Progenitor cell of endocrine pancreas (in vitro differentiated cells): Measurements from ENCODE around the gene ZNF44. TPM values are rescaled to one million over a fixed set of nuclear protein-coding genes. Genes with fewer than 3 reads are reported as not detected.

ENCODE experiments used
- DNase-seq: peaks from one replicate; pipeline ENCODE4 v3.0.0; 2021; ENCODE audit warnings: low spot score; ENCODE audit not compliant: unreplicated experiment
- H3K27ac Mint-ChIP-seq: 2 replicates; pipeline ENCODE4 v1.8.0; 2021; ENCODE audit warnings: mild to moderate bottlenecking, moderate library complexity, mixed read lengths
- H3K27me3 Mint-ChIP-seq: 2 replicates; pipeline ENCODE4 v1.8.0; 2021; ENCODE audit warnings: mixed read lengths
- H3K36me3 Mint-ChIP-seq: 2 replicates; pipeline ENCODE4 v1.8.0; 2022; ENCODE audit warnings: mixed read lengths; ENCODE audit not compliant: insufficient read depth
- H3K4me1 Mint-ChIP-seq: 2 replicates; pipeline ENCODE4 v1.8.0; 2021; ENCODE audit warnings: low read depth, mixed read lengths
- H3K4me3 Mint-ChIP-seq: 2 replicates; pipeline ENCODE4 v1.8.0; 2021; ENCODE audit warnings: low read depth, mild to moderate bottlenecking, moderate library complexity, mixed read lengths
- H3K9me3 Mint-ChIP-seq: 2 replicates; pipeline ENCODE4 v1.8.0; 2021; ENCODE audit warnings: low read depth, mixed read lengths
- total RNA-seq: library from RNA; stranded (reverse); gene quantifications from 2 replicates; pipeline ENCODE4 v1.2.1, GENCODE V29; 2021
- TF ChIP-seq, protein P1 (sequence below): fragments of 200-600 bp; sonication (generic); IDR thresholded peaks from one replicate; pipeline ENCODE4 v1.5.0; 2021; ENCODE audit warnings: antibody characterized with exemption, mild to moderate bottlenecking; ENCODE audit not compliant: unreplicated experiment

ZNF44 gene
- total RNA-seq, 1 donor from 2014 or later = 16.7 TPM

DNA sequence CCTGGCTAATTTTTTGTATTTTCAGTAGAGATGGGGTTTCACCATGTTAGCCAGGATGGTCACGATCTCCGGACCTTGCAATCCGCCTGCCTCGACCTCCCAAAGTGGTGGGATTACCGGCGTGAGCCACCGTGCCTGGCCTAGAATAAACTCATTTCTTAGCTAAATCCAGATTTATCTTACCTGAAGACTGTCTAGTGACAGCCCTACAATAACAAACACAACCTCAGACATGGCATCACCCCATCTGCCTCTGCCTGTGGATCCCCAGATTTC is 5.0 kb downstream of the ZNF44 start:
- Mint-ChIP-seq H3K36me3 (peaks cover 42% of the 10 kb centered on the region), H3K4me1 (peaks cover 16% of the 10 kb centered on the region), H3K27me3 (no peaks in the 10 kb centered on the region), H3K9me3 (peaks cover 5% of the 10 kb centered on the region), H3K27ac (no peak overlapping the region), H3K4me3 (no peak overlapping the region)
- DNase-seq = no peak
- TF ChIP-seq, protein P1, sequence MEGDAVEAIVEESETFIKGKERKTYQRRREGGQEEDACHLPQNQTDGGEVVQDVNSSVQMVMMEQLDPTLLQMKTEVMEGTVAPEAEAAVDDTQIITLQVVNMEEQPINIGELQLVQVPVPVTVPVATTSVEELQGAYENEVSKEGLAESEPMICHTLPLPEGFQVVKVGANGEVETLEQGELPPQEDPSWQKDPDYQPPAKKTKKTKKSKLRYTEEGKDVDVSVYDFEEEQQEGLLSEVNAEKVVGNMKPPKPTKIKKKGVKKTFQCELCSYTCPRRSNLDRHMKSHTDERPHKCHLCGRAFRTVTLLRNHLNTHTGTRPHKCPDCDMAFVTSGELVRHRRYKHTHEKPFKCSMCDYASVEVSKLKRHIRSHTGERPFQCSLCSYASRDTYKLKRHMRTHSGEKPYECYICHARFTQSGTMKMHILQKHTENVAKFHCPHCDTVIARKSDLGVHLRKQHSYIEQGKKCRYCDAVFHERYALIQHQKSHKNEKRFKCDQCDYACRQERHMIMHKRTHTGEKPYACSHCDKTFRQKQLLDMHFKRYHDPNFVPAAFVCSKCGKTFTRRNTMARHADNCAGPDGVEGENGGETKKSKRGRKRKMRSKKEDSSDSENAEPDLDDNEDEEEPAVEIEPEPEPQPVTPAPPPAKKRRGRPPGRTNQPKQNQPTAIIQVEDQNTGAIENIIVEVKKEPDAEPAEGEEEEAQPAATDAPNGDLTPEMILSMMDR = no peak

DNA sequence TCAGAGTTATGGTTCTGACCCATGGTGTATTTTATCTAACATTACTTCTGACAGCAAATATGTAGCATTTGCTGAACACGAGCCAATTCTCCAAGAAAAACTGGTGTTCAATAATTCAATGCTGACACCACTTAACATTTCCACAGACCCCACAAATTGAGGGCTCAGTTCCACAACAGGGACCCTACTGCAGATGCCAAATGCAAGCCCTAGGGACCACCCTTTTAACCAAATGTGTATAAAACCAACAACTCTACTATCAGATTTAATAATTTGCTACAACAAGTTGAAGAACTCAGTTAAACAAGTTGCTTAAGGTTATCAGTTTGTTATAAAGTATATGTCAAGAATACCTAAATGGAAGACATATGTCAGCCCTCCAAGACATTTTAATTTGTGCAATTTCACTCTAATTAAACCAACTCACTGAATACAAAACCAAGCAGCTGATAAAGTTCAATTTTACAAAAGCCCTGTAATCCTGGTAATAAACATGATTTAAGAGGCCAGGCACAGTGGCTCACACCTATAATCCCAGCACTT is 6.7 kb downstream of the ZNF44 start:
- peaks cover 9% of the 10 kb centered on the region for H3K9me3 Mint-ChIP-seq
- DNase-seq = no peak
- TF ChIP-seq, protein P1 = no peak

DNA sequence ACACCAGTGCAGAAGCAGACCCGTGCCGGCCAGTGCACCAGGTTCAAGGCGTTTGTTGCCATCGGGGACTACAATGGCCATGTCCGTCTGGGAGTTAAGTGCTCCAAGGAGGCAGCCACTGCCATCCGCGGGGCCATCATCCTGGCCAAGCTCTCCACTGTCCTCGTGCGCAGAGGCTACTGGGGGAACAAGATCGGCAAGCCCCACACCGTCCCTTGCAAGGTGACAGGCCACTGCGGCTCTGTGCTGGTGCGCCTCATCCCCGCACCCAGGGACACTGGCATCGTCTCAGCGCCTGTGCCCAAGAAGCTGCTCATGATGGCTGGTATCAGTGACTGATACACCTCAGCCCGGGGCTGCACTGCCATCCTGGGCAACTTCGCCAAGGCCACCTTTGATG is 10.1 kb downstream of the ZNF44 start:
- Mint-ChIP-seq H3K27me3 (no peaks in the 10 kb centered on the region), H3K4me3 (no peak overlapping the region), H3K36me3 (peaks cover 64% of the 10 kb centered on the region), H3K4me1 (no peaks in the 10 kb centered on the region), H3K9me3 (peaks cover 27% of the 10 kb centered on the region), H3K27ac (no peak overlapping the region)
- TF ChIP-seq, protein P1 = no peak
- DNase-seq = no peak

More for the DNA sequence above, 6.7 kb downstream of the ZNF44 start:
- no peak overlapping the region for H3K27ac Mint-ChIP-seq
- no peak overlapping the region for H3K4me3 Mint-ChIP-seq
- H3K4me1 Mint-ChIP-seq = peaks cover 6% of the 10 kb centered on the region
- no peaks in the 10 kb centered on the region for H3K27me3 Mint-ChIP-seq
- H3K36me3 Mint-ChIP-seq = peaks cover 54% of the 10 kb centered on the region

DNA sequence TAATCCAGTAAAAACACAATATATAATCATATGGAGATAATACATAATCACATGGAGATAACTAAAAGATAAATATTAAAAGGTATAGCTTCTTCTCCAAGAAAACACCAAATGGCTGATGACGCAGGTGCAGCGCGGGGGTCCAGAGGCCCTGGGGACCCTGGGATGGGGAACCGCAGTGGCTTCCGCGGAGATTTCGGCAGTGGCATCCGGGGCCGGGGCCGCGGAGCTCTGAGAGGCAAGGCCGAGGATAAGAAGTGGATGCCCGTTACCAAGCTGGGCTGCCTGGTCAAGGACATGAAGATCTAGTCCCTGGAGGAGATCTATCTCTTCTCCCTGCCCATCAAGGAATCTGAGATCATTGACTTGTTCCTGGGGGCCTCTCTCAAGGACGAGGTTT is 10.5 kb downstream of the ZNF44 start:
- no peak for DNase-seq
- TF ChIP-seq, protein P1 = no peak
- Mint-ChIP-seq H3K27ac (no peak overlapping the region), H3K4me3 (no peak overlapping the region), H3K9me3 (peaks cover 31% of the 10 kb centered on the region), H3K27me3 (no peaks in the 10 kb centered on the region), H3K36me3 (peaks cover 65% of the 10 kb centered on the region), H3K4me1 (no peaks in the 10 kb centered on the region)

DNA sequence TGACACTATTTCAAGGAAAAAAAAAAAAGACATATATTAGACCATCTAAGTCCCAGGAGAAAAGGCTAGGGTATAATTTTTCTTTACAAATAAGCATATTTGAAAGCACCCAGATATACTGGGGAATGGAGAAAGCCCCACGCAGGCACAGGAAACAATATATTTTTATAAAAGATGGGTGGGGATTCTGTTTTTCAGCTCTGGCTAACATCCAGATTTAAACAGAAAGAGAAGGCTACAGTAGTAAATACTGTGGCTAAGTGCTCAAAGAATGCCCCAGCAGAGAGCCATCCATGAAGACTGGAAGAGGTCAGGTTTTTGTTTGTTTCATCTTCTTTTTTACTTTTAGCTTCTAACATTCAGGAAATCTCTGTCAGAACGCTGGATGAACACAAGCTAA is 16.0 kb downstream of the ZNF44 start:
- Mint-ChIP-seq H3K27ac (no peak overlapping the region), H3K4me3 (no peak overlapping the region), H3K9me3 (peaks cover 56% of the 10 kb centered on the region), H3K27me3 (no peaks in the 10 kb centered on the region), H3K4me1 (no peaks in the 10 kb centered on the region), H3K36me3 (peaks cover 77% of the 10 kb centered on the region)
- DNase-seq = no peak
- TF ChIP-seq, protein P1 = no peak
